SK-N-SH treated with all-trans-retinoic acid at 6 μM for 48 hours (cell line): ENCODE results near the gene LRRC41.

Experiments
- ATAC-seq: fragments of 200-7000 bp; cut with Tn5 transposase; 3 replicates; pipeline ENCODE4 v1.9.1; 2020; ENCODE audit warnings: mild to moderate bottlenecking, moderate library complexity
- ARNTL ChIP-seq: fragments of 450-650 bp; formaldehyde crosslinking; IDR thresholded peaks from 2 replicates; pipeline ENCODE4 v1.5.0; 2020; ENCODE audit warnings: low read depth, mild to moderate bottlenecking, moderate library complexity, borderline replicate concordance
- BACH2 ChIP-seq: fragments of 250-450 bp; sonication (Bioruptor Pico); IDR thresholded peaks from 2 replicates; pipeline ENCODE4 v1.9.0; 2021; ENCODE audit warnings: mild to moderate bottlenecking, borderline replicate concordance
- CSDC2 ChIP-seq: fragments of 250-450 bp; sonication (Bioruptor Pico); IDR thresholded peaks from 2 replicates; pipeline ENCODE4 v1.5.0; 2020; ENCODE audit warnings: mild to moderate bottlenecking, moderate library complexity
- ESRRG ChIP-seq: fragments of 250-450 bp; sonication (Bioruptor Pico); IDR thresholded peaks from 2 replicates; pipeline ENCODE4 v1.6.1; 2021; ENCODE audit warnings: mild to moderate bottlenecking
- GLIS3 ChIP-seq: fragments of 250-450 bp; sonication (Bioruptor Pico); IDR thresholded peaks from 2 replicates; pipeline ENCODE4 v1.5.0; 2020; ENCODE audit warnings: mild to moderate bottlenecking, moderate library complexity
- OSR1 ChIP-seq: fragments of 250-450 bp; sonication (Bioruptor Pico); IDR thresholded peaks from 2 replicates; pipeline ENCODE4 v1.8.0; 2022; ENCODE audit warnings: moderate library complexity, mild to moderate bottlenecking, inconsistent platforms
- SNAI2 ChIP-seq: fragments of 250-450 bp; sonication (Bioruptor Pico); IDR thresholded peaks from 2 replicates; pipeline ENCODE4 v1.5.0; 2020; ENCODE audit warnings: mild to moderate bottlenecking, moderate library complexity
- TCF4 ChIP-seq: fragments of 250-450 bp; sonication (Bioruptor Pico); IDR thresholded peaks from 2 replicates; pipeline ENCODE4 v1.8.0; 2021; ENCODE audit warnings: mild to moderate bottlenecking, moderate library complexity, borderline replicate concordance
- TOX ChIP-seq: fragments of 250-450 bp; sonication (Bioruptor Pico); IDR thresholded peaks from 2 replicates; pipeline ENCODE4 v1.8.0; 2021; ENCODE audit warnings: mild to moderate bottlenecking, moderate library complexity, borderline replicate concordance
- TSHZ2 ChIP-seq: fragments of 250-450 bp; sonication (Bioruptor Pico); IDR thresholded peaks from 2 replicates; pipeline ENCODE4 v1.5.0; 2020; ENCODE audit warnings: mild to moderate bottlenecking, moderate library complexity
- ZC3H10 ChIP-seq: fragments of 250-450 bp; sonication (Bioruptor Pico); IDR thresholded peaks from 2 replicates; pipeline ENCODE4 v1.5.1; 2021; ENCODE audit warnings: mild to moderate bottlenecking, moderate library complexity
- ZFP30 ChIP-seq: fragments of 450-650 bp; formaldehyde crosslinking; IDR thresholded peaks from 2 replicates; pipeline ENCODE4 v1.5.0; 2022; ENCODE audit warnings: mild to moderate bottlenecking, moderate library complexity
- ZNF565 ChIP-seq: fragments of 450-650 bp; formaldehyde crosslinking; conservative IDR thresholded peaks from 2 replicates; pipeline ENCODE4 v1.5.0; 2020; ENCODE audit warnings: low read depth, mild to moderate bottlenecking, moderate library complexity
- ZNF70 ChIP-seq: fragments of 450-650 bp; formaldehyde crosslinking; IDR thresholded peaks from 2 replicates; pipeline ENCODE4 v1.5.0; 2020; ENCODE audit warnings: mild to moderate bottlenecking, moderate library complexity
- ZNF8 ChIP-seq: fragments of 450-650 bp; formaldehyde crosslinking; IDR thresholded peaks from 2 replicates; pipeline ENCODE4 v1.5.0; 2020; ENCODE audit warnings: mild to moderate bottlenecking, moderate library complexity
- TF ChIP-seq, protein P1 (sequence below): fragments of 250-450 bp; sonication (Bioruptor Pico); IDR thresholded peaks from 2 replicates; pipeline ENCODE4 v1.5.1; 2020; ENCODE audit warnings: low read depth, mild to moderate bottlenecking, moderate library complexity
- TF ChIP-seq, protein P2 (sequence below): fragments of 250-450 bp; sonication (Bioruptor Pico); IDR thresholded peaks from 2 replicates; pipeline ENCODE4 v1.5.1; 2021; ENCODE audit warnings: mild to moderate bottlenecking, moderate library complexity

Gene LRRC41

GRCh38 chr1:46254668-46255067, 48.7 kb downstream of the LRRC41 start:
- TF ChIP-seq ZC3H10 (CRISPR knock-in tag) (no peak), ARNTL (no peak), SNAI2 (CRISPR knock-in tag) (no peak), ZFP30 (CRISPR knock-in tag) (no peak), TSHZ2 (CRISPR knock-in tag) (no peak), BACH2 (no peak), ZNF8 (no peak)

GRCh38 chr1:46248122-46248920, 55.1 kb downstream of the LRRC41 start:
- TF ChIP-seq CSDC2 (CRISPR knock-in tag) (no peak), TCF4 (CRISPR knock-in tag) (no peak), ESRRG (CRISPR knock-in tag) (no peak), ZNF8 (no peak), ZNF70 (CRISPR knock-in tag) (no peak), ZNF565 (no peak), ZFP30 (CRISPR knock-in tag) (no peak), OSR1 (CRISPR knock-in tag) (no peak)
- TF ChIP-seq, protein P1, sequence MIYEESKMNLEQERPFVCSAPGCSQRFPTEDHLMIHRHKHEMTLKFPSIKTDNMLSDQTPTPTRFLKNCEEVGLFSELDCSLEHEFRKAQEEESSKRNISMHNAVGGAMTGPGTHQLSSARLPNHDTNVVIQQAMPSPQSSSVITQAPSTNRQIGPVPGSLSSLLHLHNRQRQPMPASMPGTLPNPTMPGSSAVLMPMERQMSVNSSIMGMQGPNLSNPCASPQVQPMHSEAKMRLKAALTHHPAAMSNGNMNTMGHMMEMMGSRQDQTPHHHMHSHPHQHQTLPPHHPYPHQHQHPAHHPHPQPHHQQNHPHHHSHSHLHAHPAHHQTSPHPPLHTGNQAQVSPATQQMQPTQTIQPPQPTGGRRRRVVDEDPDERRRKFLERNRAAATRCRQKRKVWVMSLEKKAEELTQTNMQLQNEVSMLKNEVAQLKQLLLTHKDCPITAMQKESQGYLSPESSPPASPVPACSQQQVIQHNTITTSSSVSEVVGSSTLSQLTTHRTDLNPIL (CRISPR knock-in tag) = no peak
- TF ChIP-seq, protein P2, sequence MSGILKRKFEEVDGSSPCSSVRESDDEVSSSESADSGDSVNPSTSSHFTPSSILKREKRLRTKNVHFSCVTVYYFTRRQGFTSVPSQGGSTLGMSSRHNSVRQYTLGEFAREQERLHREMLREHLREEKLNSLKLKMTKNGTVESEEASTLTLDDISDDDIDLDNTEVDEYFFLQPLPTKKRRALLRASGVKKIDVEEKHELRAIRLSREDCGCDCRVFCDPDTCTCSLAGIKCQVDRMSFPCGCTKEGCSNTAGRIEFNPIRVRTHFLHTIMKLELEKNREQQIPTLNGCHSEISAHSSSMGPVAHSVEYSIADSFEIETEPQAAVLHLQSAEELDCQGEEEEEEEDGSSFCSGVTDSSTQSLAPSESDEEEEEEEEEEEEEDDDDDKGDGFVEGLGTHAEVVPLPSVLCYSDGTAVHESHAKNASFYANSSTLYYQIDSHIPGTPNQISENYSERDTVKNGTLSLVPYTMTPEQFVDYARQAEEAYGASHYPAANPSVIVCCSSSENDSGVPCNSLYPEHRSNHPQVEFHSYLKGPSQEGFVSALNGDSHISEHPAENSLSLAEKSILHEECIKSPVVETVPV (CRISPR knock-in tag) = no peak
- TF ChIP-seq, all 23 proteins: peak for 0
- ATAC-seq = no peak

More at GRCh38 chr1:46254668-46255067, 48.7 kb downstream of the LRRC41 start:
- ATAC-seq = no peak

GRCh38 chr1:46247436-46248121, 55.8 kb downstream of the LRRC41 start, which contains the start of gene RAD54L:
RAD54L (plus strand) TSS chr1:46247763; CDS start chr1:46248406, 643 bp downstream.
- ATAC-seq = peak; percentile 95
- TF ChIP-seq TOX (CRISPR knock-in tag) (no peak), TSHZ2 (CRISPR knock-in tag) (no peak), BACH2 (no peak), OSR1 (CRISPR knock-in tag) (no peak), ESRRG (CRISPR knock-in tag) (no peak), ZNF70 (CRISPR knock-in tag) (no peak), GLIS3 (CRISPR knock-in tag) (no peak)
